ENCODE results near the gene CRY2. TPM values are rescaled to one million over a fixed set of nuclear protein-coding genes. Genes with fewer than 3 reads are reported as not detected.

The CRY2 gene
- total and polyA plus RNA-seq, 2 of the 13 experiments (the other 11 are each of a cell fraction or from before 2014, with no cell fraction given): 10.1 to 12.2 TPM

DNA sequence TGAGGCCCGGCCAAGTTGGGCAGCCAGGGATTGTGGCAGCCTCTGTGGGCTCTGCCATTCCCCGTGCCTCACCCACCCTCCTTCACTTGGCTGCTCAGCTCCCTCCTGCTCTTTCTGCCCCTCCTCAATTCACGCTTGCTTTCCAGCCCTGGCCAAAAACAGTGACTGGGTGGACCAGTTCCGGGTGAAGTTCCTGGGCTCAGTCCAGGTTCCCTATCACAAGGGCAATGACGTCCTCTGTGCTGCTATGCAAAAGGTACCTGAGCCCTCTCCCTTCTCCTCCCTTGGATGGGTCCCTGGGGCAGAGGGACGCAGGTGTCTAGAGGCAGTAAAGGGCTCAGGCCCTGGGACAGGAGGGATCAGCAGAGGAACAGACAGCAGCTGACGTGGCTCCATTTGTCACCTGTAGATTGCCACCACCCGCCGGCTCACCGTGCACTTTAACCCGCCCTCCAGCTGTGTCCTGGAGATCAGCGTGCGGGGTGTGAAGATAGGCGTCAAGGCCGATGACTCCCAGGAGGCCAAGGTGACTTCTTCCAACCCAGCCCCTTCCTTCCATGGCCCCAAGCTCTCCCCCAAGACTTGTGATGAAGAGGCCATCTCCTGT lies 57.1 kb downstream of the CRY2 start (continued):
- TF ChIP-seq, protein P1, sequence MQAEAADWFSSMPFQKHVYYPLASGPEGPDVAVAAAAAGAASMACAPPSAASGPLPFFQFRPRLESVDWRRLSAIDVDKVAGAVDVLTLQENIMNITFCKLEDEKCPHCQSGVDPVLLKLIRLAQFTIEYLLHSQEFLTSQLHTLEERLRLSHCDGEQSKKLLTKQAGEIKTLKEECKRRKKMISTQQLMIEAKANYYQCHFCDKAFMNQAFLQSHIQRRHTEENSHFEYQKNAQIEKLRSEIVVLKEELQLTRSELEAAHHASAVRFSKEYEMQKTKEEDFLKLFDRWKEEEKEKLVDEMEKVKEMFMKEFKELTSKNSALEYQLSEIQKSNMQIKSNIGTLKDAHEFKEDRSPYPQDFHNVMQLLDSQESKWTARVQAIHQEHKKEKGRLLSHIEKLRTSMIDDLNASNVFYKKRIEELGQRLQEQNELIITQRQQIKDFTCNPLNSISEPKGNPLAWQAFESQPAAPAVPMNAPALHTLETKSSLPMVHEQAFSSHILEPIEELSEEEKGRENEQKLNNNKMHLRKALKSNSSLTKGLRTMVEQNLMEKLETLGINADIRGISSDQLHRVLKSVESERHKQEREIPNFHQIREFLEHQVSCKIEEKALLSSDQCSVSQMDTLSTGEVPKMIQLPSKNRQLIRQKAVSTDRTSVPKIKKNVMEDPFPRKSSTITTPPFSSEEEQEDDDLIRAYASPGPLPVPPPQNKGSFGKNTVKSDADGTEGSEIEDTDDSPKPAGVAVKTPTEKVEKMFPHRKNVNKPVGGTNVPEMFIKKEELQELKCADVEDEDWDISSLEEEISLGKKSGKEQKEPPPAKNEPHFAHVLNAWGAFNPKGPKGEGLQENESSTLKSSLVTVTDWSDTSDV (CRISPR knock-in tag; IDR thresholded peaks at IDR 0.05): no peak
- TF ChIP-seq NONO (IDR thresholded peaks at IDR 0.05) (no peak), NONO (CRISPR knock-in tag; conservative IDR thresholded peaks at IDR 0.05) (no peak), TCF7 (IDR thresholded peaks at IDR 0.05; ENCODE audit: low read depth) (no peak), ZNF335 (CRISPR knock-in tag; IDR thresholded peaks at IDR 0.05) (no peak), ZNF138 (CRISPR knock-in tag; IDR thresholded peaks at IDR 0.05; ENCODE audit: low read depth) (no peak), HES4 (CRISPR knock-in tag; IDR thresholded peaks at IDR 0.05; ENCODE audit: borderline replicate concordance) (no peak), SATB2 (CRISPR knock-in tag; IDR thresholded peaks at IDR 0.05) (no peak)
- TF ChIP-seq, protein P2, sequence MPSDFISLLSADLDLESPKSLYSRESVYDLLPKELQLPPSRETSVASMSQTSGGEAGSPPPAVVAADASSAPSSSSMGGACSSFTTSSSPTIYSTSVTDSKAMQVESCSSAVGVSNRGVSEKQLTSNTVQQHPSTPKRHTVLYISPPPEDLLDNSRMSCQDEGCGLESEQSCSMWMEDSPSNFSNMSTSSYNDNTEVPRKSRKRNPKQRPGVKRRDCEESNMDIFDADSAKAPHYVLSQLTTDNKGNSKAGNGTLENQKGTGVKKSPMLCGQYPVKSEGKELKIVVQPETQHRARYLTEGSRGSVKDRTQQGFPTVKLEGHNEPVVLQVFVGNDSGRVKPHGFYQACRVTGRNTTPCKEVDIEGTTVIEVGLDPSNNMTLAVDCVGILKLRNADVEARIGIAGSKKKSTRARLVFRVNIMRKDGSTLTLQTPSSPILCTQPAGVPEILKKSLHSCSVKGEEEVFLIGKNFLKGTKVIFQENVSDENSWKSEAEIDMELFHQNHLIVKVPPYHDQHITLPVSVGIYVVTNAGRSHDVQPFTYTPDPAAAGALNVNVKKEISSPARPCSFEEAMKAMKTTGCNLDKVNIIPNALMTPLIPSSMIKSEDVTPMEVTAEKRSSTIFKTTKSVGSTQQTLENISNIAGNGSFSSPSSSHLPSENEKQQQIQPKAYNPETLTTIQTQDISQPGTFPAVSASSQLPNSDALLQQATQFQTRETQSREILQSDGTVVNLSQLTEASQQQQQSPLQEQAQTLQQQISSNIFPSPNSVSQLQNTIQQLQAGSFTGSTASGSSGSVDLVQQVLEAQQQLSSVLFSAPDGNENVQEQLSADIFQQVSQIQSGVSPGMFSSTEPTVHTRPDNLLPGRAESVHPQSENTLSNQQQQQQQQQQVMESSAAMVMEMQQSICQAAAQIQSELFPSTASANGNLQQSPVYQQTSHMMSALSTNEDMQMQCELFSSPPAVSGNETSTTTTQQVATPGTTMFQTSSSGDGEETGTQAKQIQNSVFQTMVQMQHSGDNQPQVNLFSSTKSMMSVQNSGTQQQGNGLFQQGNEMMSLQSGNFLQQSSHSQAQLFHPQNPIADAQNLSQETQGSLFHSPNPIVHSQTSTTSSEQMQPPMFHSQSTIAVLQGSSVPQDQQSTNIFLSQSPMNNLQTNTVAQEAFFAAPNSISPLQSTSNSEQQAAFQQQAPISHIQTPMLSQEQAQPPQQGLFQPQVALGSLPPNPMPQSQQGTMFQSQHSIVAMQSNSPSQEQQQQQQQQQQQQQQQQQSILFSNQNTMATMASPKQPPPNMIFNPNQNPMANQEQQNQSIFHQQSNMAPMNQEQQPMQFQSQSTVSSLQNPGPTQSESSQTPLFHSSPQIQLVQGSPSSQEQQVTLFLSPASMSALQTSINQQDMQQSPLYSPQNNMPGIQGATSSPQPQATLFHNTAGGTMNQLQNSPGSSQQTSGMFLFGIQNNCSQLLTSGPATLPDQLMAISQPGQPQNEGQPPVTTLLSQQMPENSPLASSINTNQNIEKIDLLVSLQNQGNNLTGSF (CRISPR knock-in tag; IDR thresholded peaks at IDR 0.05): no peak
- TF ChIP-seq, protein P3, sequence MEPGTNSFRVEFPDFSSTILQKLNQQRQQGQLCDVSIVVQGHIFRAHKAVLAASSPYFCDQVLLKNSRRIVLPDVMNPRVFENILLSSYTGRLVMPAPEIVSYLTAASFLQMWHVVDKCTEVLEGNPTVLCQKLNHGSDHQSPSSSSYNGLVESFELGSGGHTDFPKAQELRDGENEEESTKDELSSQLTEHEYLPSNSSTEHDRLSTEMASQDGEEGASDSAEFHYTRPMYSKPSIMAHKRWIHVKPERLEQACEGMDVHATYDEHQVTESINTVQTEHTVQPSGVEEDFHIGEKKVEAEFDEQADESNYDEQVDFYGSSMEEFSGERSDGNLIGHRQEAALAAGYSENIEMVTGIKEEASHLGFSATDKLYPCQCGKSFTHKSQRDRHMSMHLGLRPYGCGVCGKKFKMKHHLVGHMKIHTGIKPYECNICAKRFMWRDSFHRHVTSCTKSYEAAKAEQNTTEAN (CRISPR knock-in tag; conservative IDR thresholded peaks at IDR 0.05): no peak

Data from HepG2 (cell line).